ENCODE measurements around the gene NEDD9.

Gene NEDD9

DNA sequence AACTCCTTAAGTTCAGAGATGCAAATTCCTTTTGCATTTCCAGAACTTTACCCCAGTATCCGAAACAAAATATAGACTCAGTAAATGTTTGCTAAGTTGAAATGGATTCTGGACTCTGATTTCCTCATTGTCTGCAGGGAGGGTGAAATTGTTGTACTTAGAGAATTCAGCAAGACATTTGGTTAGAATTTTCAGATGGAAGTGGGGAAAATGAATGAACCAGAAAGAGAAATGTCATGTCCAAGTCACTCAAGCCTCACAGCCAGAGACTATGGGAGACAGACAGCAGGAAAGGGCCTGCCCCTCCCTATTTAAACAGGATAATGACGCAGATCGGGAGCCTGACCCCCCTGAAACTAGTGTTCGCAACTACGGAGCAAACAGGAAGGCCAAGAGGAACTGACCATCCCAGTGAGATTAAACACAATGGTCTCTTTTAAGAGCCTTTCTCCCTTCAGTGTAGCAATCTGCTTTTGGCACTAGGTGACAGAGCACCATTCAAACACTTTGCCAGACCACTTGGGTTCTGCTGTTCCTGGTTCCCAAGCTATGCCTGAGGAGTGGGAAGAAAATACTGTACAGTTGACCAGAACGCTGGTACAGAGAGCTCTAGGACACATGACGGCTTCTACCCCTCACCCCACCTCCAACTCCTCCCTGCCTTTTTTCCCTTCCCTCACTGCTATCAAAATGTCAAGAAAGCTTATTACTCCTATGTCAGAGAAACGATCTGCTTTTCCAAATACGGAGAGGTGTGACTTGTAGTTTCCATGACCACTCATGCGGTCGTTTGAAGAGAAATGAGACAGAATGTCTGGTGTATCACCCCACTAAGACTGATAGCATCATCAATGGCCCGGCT lies 13.7 kb downstream of the NEDD9 start:
- DNase-seq (ENCODE audit: low read depth): no peak
- TF ChIP-seq, protein P1, sequence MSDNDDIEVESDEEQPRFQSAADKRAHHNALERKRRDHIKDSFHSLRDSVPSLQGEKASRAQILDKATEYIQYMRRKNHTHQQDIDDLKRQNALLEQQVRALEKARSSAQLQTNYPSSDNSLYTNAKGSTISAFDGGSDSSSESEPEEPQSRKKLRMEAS (IDR thresholded peaks at IDR 0.05; ENCODE audit: low read depth, low read length): no peak
- TF ChIP-seq, protein P2, sequence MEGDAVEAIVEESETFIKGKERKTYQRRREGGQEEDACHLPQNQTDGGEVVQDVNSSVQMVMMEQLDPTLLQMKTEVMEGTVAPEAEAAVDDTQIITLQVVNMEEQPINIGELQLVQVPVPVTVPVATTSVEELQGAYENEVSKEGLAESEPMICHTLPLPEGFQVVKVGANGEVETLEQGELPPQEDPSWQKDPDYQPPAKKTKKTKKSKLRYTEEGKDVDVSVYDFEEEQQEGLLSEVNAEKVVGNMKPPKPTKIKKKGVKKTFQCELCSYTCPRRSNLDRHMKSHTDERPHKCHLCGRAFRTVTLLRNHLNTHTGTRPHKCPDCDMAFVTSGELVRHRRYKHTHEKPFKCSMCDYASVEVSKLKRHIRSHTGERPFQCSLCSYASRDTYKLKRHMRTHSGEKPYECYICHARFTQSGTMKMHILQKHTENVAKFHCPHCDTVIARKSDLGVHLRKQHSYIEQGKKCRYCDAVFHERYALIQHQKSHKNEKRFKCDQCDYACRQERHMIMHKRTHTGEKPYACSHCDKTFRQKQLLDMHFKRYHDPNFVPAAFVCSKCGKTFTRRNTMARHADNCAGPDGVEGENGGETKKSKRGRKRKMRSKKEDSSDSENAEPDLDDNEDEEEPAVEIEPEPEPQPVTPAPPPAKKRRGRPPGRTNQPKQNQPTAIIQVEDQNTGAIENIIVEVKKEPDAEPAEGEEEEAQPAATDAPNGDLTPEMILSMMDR (IDR thresholded peaks at IDR 0.05; ENCODE audit: low read depth, low read length): no peak
- TF ChIP-seq POLR2A (IDR thresholded peaks at IDR 0.05; ENCODE audit: extremely low read depth, insufficient read length) (no peak), MYC (IDR thresholded peaks at IDR 0.05; ENCODE audit: low read depth, low read length) (no peak)
- no peak overlapping the region for H3K4me3 ChIP-seq (ENCODE audit: low read depth, low read length)

DNA sequence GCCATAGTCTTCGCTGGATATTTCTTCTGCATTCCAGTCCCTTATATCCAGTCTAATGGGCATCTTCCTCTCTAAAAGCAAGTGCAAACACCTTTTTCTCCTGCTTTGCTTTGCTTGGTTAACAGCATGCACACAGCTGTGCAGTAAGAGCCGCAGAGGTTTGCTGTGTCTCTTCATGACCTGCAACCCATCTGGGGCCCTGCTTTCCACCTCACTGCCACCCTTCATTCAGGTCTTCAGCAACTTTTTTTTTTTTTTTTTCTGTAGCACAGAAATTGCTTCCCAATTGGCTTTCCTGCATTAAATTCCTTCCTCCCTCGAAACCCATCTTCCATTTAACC lies 14.4 kb downstream of the NEDD9 start:
- no peak overlapping the region for H3K4me3 ChIP-seq (ENCODE audit: low read depth, low read length)
- no peak for DNase-seq (ENCODE audit: low read depth)
- TF ChIP-seq POLR2A (IDR thresholded peaks at IDR 0.05; ENCODE audit: extremely low read depth, insufficient read length) (no peak), MYC (IDR thresholded peaks at IDR 0.05; ENCODE audit: low read depth, low read length) (no peak)
- TF ChIP-seq, protein P1 (IDR thresholded peaks at IDR 0.05; ENCODE audit: low read depth, low read length): no peak
- TF ChIP-seq, protein P2 (IDR thresholded peaks at IDR 0.05; ENCODE audit: low read depth, low read length): no peak

DNA sequence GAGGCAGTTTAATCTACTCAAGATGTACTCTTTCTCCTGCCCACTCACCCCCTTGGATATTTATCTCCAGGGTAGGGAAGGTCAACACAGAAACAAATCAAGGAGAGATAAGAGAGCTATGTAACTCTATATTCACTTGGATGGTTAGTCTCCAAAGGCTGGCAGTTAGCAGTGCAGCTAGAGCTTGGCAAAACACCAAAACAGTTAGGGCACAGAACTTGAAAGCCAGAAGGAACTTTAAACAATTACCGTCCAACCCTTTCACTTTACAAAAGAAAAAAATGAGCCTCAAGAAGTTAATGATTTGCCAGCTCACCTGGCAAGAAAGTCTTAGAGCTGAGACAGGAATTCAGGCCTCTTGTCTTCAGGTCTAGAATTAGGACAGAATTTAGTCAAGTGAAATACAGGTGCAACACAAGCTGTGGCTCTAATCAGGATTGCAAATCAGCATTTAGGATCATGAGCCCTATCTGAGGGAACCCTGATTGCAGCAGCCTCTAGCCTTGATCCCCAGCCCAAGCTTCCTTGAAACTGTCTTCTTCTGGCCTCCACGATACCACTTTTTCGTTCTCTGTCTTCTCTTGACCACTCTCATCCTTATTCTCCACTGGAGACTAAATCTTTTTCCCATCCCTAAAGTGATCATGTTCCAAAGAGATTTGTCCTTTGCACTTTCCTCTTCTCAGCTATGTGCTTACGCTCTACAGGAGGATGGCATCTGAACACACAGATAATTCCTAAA lies 14.9 kb downstream of the NEDD9 start:
- H3K4me3 ChIP-seq (ENCODE audit: low read depth, low read length): no peak overlapping the region
- TF ChIP-seq MYC (IDR thresholded peaks at IDR 0.05; ENCODE audit: low read depth, low read length) (no peak), POLR2A (IDR thresholded peaks at IDR 0.05; ENCODE audit: extremely low read depth, insufficient read length) (no peak)
- TF ChIP-seq, protein P1 (IDR thresholded peaks at IDR 0.05; ENCODE audit: low read depth, low read length): no peak
- TF ChIP-seq, protein P2 (IDR thresholded peaks at IDR 0.05; ENCODE audit: low read depth, low read length): no peak
- no peak for DNase-seq (ENCODE audit: low read depth)

DNA sequence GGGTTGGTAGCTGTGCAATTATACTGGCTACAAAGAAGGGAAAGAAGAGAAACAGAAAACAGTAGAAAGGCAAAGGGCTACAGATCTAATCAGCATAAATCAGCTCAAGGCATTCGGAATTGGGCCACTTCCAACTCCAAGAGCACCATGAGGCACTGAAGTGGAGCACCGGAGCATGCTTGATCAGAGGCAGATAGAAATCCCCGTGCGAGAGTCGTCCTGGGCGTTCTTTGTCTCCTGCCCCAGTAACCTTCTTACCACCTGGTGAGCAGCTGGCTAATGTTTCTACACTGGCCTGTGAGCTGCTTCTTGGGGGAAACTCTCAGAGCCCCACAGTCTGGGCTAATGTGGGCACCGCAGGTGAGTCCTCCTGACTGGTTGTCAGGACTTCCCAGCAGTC lies 16.7 kb downstream of the NEDD9 start:
- DNase-seq (ENCODE audit: low read depth): no peak
- TF ChIP-seq MYC (IDR thresholded peaks at IDR 0.05; ENCODE audit: low read depth, low read length) (no peak), POLR2A (IDR thresholded peaks at IDR 0.05; ENCODE audit: extremely low read depth, insufficient read length) (no peak)
- TF ChIP-seq, protein P1 (IDR thresholded peaks at IDR 0.05; ENCODE audit: low read depth, low read length): no peak
- TF ChIP-seq, protein P2 (IDR thresholded peaks at IDR 0.05; ENCODE audit: low read depth, low read length): no peak
- no peak overlapping the region for H3K4me3 ChIP-seq (ENCODE audit: low read depth, low read length)

DNA sequence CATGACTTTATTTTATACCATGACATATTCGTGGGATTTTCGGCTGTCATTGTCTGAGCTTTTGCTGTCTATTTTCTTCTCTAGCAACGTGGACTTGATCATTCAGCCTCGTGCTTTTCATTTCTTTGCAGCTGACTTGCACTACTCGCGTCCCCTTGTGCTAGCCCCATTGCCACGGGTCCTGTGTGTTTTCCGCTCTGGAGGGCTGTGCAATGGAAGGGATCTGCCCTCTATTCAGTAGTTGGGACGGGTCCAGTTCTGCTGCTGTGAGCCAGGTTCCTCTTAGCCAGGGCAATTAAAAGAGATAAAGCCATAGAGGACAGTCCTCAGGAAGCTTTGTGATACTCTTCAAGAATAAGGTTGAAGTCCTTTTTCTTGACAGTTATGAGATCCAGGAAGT lies 17.6 kb downstream of the NEDD9 start:
- H3K4me3 ChIP-seq (ENCODE audit: low read depth, low read length): no peak overlapping the region
- no peak for DNase-seq (ENCODE audit: low read depth)
- TF ChIP-seq POLR2A (IDR thresholded peaks at IDR 0.05; ENCODE audit: extremely low read depth, insufficient read length): no peak

All from NB4 (cell line).